GM10266 (cell line): ENCODE data around the gene CYP2U1.

ENCODE experiments used
- DNase-seq: peaks from one replicate; pipeline ENCODE4 v3.0.0; 2012; ENCODE audit errors: extremely low spot score
- TF ChIP-seq, protein P1 (sequence below): IDR thresholded peaks from 2 replicates; pipeline ENCODE4 v1.5.1; 2012; ENCODE audit warnings: mild to moderate bottlenecking, low read depth; ENCODE audit not compliant: control insufficient read depth, insufficient read depth; ENCODE audit errors: missing control alignments

The CYP2U1 gene

DNA sequence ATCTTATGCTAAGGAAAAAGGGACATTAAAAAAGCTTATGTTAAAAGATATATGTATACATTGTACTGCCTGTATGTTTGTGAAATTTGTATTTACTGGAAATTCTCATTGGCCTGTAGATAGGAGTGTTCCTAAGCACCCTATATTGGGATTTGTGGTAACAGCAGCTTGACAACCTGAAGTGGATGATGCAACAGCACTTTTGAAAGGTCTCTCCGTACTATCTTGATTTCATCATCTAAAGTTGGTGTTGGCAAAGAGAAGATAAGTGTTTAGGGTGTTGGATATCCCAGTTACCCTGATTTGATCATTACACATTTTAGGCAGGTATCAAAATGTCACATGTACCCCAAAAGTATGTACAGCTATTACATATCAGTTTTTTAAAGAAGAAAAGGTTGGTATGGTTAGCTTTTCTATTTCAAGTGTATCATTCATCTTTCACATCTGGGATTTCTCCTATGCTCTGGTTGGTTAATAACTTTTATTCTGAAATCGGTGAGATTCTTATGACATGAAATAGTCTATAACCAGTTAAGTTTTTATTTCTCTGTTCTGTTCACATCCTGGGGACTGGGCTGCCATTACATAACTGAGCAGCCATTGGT lies 68.7 kb downstream of the CYP2U1 start:
- TF ChIP-seq, protein P1, sequence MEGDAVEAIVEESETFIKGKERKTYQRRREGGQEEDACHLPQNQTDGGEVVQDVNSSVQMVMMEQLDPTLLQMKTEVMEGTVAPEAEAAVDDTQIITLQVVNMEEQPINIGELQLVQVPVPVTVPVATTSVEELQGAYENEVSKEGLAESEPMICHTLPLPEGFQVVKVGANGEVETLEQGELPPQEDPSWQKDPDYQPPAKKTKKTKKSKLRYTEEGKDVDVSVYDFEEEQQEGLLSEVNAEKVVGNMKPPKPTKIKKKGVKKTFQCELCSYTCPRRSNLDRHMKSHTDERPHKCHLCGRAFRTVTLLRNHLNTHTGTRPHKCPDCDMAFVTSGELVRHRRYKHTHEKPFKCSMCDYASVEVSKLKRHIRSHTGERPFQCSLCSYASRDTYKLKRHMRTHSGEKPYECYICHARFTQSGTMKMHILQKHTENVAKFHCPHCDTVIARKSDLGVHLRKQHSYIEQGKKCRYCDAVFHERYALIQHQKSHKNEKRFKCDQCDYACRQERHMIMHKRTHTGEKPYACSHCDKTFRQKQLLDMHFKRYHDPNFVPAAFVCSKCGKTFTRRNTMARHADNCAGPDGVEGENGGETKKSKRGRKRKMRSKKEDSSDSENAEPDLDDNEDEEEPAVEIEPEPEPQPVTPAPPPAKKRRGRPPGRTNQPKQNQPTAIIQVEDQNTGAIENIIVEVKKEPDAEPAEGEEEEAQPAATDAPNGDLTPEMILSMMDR: no peak
- no peak for DNase-seq

DNA sequence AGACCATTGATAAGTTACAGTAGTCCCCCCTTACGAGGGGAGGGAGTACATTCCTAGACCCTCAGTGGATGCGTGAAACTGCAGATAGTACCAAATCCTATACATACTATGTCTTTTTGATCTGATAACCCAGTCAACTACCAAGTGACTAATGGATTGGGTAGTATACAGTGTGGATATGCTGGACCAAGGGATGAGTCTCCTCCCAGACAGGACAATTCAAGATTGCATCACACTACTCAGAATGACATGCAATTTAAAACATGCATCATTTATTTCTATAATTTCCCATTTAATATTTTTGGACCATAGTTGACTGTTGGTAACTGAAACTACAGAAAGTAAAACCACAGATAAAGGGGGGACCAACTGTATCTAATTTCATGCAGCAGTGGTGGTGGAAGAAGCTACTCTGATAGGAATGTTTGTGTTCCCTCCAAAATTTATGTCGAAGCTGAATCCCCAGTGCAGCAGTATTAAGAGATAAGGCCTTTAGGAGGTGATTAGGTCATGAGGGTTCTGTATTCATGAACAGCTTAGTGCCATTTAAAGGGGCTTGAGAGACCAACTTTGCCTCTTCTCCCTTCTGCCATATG lies 70.3 kb downstream of the CYP2U1 start:
- no peak for DNase-seq
- TF ChIP-seq, protein P1: no peak
